HepG2 (cell line): ENCODE measurements around the gene PRM2. TPM values are rescaled to one million over a fixed set of nuclear protein-coding genes. Genes with fewer than 3 reads are reported as not detected.

Experiments
- DNMT1 ChIP-seq: sonication (generic); formaldehyde crosslinking; IDR thresholded peaks from 2 replicates; pipeline ENCODE4 v1.5.1; 2020; ENCODE audit warnings: mild to moderate bottlenecking, missing genetic modification reagents
- ELK4 ChIP-seq: sonication (generic); formaldehyde crosslinking; IDR thresholded peaks from 2 replicates; pipeline ENCODE4 v1.9.0; 2021; ENCODE audit warnings: missing genetic modification reagents, borderline replicate concordance
- GLMP ChIP-seq: sonication (generic); formaldehyde crosslinking; IDR thresholded peaks from 2 replicates; pipeline ENCODE4 v1.9.0; 2021; ENCODE audit warnings: missing genetic modification reagents, mild to moderate bottlenecking, borderline replicate concordance
- KAT8 ChIP-seq: IDR thresholded peaks from 2 replicates; pipeline ENCODE4 v1.6.1; 2016; ENCODE audit warnings: missing genetic modification reagents, missing compliant biosample characterization
- MBNL3 ChIP-seq: fragments of 250-450 bp; sonication (Bioruptor Pico); conservative IDR thresholded peaks from 2 replicates; pipeline ENCODE4 v1.8.0; 2022; ENCODE audit warnings: mild to moderate bottlenecking, inconsistent platforms
- MIER3 ChIP-seq: IDR thresholded peaks from 2 replicates; pipeline ENCODE4 v1.6.1; 2016; ENCODE audit warnings: missing compliant biosample characterization, borderline replicate concordance
- MXD1 ChIP-seq: sonication (generic); formaldehyde crosslinking; IDR thresholded peaks from 2 replicates; pipeline ENCODE4 v1.4.0; 2020; ENCODE audit warnings: mild to moderate bottlenecking, missing genetic modification reagents
- PCBP1 ChIP-seq: fragments of 200-400 bp; formaldehyde crosslinking; IDR thresholded peaks from 2 replicates; pipeline ENCODE4 v1.6.1; 2017; ENCODE audit warnings: mild to moderate bottlenecking, low read depth, low read length, borderline replicate concordance
- PHB2 ChIP-seq: fragments of 450-650 bp; IDR thresholded peaks from 2 replicates; pipeline ENCODE4 v1.6.1; 2018; ENCODE audit not compliant: partially characterized antibody
- POGZ ChIP-seq: sonication (generic); formaldehyde crosslinking; IDR thresholded peaks from 2 replicates; pipeline ENCODE4 v1.4.0; 2020; ENCODE audit warnings: mild to moderate bottlenecking, missing genetic modification reagents
- SIX4 ChIP-seq: sonication (generic); formaldehyde crosslinking; IDR thresholded peaks from 2 replicates; pipeline ENCODE4 v1.4.0; 2020; ENCODE audit warnings: missing genetic modification reagents
- SMAD9 ChIP-seq: sonication (generic); formaldehyde crosslinking; IDR thresholded peaks from 2 replicates; pipeline ENCODE4 v1.5.1; 2020; ENCODE audit warnings: mild to moderate bottlenecking, missing genetic modification reagents
- TGIF2 ChIP-seq: IDR thresholded peaks from 2 replicates; pipeline ENCODE4 v1.6.1; 2016; ENCODE audit warnings: control low read depth, missing compliant biosample characterization
- TRIM24 ChIP-seq: sonication (generic); formaldehyde crosslinking; IDR thresholded peaks from 2 replicates; pipeline ENCODE4 v1.8.0; 2022; ENCODE audit warnings: mild to moderate bottlenecking, missing genetic modification reagents
- ZBED4 ChIP-seq: sonication (generic); formaldehyde crosslinking; IDR thresholded peaks from 2 replicates; pipeline ENCODE4 v1.4.0; 2020; ENCODE audit warnings: missing genetic modification reagents, borderline replicate concordance
- ZBTB33 ChIP-seq: sonication (generic); formaldehyde crosslinking; IDR thresholded peaks from 2 replicates; pipeline ENCODE4 v1.4.0; 2020; ENCODE audit warnings: missing genetic modification reagents
- ZNF264 ChIP-seq: sonication (generic); formaldehyde crosslinking; IDR thresholded peaks from 2 replicates; pipeline ENCODE4 v1.4.0; 2020; ENCODE audit warnings: missing genetic modification reagents
- ZNF570 ChIP-seq: sonication (generic); formaldehyde crosslinking; IDR thresholded peaks from 2 replicates; pipeline ENCODE4 v1.4.0; 2020; ENCODE audit warnings: mild to moderate bottlenecking, missing genetic modification reagents, borderline replicate concordance
- ZNF816 ChIP-seq: sonication (generic); formaldehyde crosslinking; IDR thresholded peaks from 2 replicates; pipeline ENCODE4 v1.8.0; 2022; ENCODE audit warnings: missing genetic modification reagents, mild to moderate bottlenecking, borderline replicate concordance
- polyA plus RNA-seq, 8 experiments: library from polyadenylated mRNA; depleted of rRNA in 3 of 8; stranded (reverse) in 7 of 8; unstranded in 1 of 8; fragments of >200 nt; fragmentation: Illumina TruSeq in 4 of 8; extraction: Trizol in 4 of 8; gene quantifications; 2 replicates each; pipeline versions ENCODE4 v1.2.1 to v1.2.3, GENCODE V29; 2011 to 2016; ENCODE audit warnings: low read depth in 4 of 8, missing spikeins in 1 of 8, mixed read lengths in 1 of 8; ENCODE audit not compliant: insufficient read depth in 1 of 8
- total RNA-seq, 5 experiments: library from RNA; depleted of rRNA; stranded (reverse); fragments of >200 nt; fragmentation: Illumina TruSeq; extraction: Trizol; gene quantifications; 2 replicates each; pipeline ENCODE4 v1.2.3, GENCODE V29; 2016; ENCODE audit warnings: low read depth in 1 of 5

The PRM2 gene
- total and polyA plus RNA-seq, 2 of the 13 experiments (the other 11 are each of a cell fraction or from before 2014, with no cell fraction given): 0.54 TPM; not detected in 1

- TF ChIP-seq MIER3 (CRISPR knock-in tag) (no peak), TGIF2 (CRISPR knock-in tag) (peak; percentile 53; the same call in 1 of the 2 replicates), SMAD9 (no peak), ZNF264 (CRISPR knock-in tag) (no peak), PCBP1 (no peak), ZNF816 (CRISPR knock-in tag) (no peak), ELK4 (no peak), PHB2 (no peak), MXD1 (CRISPR knock-in tag) (no peak), DNMT1 (CRISPR knock-in tag) (no peak), KAT8 (CRISPR knock-in tag) (no peak), TRIM24 (no peak), MBNL3 (CRISPR knock-in tag) (no peak), POGZ (no peak), ZNF570 (CRISPR knock-in tag) (no peak), SIX4 (CRISPR knock-in tag) (no peak), ZBED4 (CRISPR knock-in tag) (no peak), GLMP (CRISPR knock-in tag) (no peak), ZBTB33 (CRISPR knock-in tag) (peak; percentile 59; the same call in 1 of the 2 replicates)
Measured at GRCh38 chr16:11250786-11251524, 25.3 kb downstream of the PRM2 start (continued).
